ENCODE results near the gene CEND1. TPM values are rescaled to one million over a fixed set of nuclear protein-coding genes. Genes with fewer than 3 reads are reported as not detected.

Gene CEND1
- total RNA-seq, 4 donors from 2014 or later: not detected

DNA sequence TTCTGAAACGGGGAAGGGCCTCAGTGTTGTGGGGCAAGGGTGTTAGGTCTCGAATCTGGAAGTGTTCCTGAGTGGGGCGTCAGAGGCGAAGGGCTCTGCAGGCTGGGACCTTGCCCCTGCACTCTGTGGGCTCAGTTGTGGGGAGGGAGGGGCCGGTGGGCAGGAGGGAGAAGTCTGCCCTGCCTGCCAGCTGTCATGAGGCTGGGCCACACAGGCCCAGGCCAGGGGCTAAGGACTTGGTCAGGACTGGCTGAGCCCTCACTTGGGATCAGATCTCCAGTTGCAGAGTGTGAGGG, 38.0 kb upstream of the CEND1 start, which contains the start of gene CRACR2B:
CRACR2B (plus strand) TSS at position 23 of the 296 bp plus-strand sequence. CDS start 689 bp downstream, outside the sequence.
- Histone ChIP-seq H3K4me3 (peak within 1 kb of the TSS in 2 of 4 donors; percentile 43 to 49), H3K36me3 (peaks cover 0 to 31% (median 20%) of the 10 kb centered on the region in 3 donors), H3K9me3 (no peaks in the 10 kb centered on the region), H3K27me3 (peaks cover 0 to 59% of the 10 kb centered on the region in 2 donors), H3K4me1 (peaks cover 0 to 65% (median 44%) of the 10 kb centered on the region in 4 donors), H3K27ac (peak within 1 kb of the TSS in 3 of 4 donors; percentile 60 to 72 (median 65))
- 67 to 68% methylated on average over 5 of the region's 5 CpGs for WGBS, 2 donors
- TF ChIP-seq POLR2A (IDR thresholded peaks at IDR 0.05): no peak
- TF ChIP-seq EP300 (IDR thresholded peaks at IDR 0.05): no peak
- TF ChIP-seq, protein P1, sequence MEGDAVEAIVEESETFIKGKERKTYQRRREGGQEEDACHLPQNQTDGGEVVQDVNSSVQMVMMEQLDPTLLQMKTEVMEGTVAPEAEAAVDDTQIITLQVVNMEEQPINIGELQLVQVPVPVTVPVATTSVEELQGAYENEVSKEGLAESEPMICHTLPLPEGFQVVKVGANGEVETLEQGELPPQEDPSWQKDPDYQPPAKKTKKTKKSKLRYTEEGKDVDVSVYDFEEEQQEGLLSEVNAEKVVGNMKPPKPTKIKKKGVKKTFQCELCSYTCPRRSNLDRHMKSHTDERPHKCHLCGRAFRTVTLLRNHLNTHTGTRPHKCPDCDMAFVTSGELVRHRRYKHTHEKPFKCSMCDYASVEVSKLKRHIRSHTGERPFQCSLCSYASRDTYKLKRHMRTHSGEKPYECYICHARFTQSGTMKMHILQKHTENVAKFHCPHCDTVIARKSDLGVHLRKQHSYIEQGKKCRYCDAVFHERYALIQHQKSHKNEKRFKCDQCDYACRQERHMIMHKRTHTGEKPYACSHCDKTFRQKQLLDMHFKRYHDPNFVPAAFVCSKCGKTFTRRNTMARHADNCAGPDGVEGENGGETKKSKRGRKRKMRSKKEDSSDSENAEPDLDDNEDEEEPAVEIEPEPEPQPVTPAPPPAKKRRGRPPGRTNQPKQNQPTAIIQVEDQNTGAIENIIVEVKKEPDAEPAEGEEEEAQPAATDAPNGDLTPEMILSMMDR (IDR thresholded peaks at IDR 0.05): no peak
- no peak for DNase-seq (ENCODE audit: low spot score in 2 of 2)

DNA sequence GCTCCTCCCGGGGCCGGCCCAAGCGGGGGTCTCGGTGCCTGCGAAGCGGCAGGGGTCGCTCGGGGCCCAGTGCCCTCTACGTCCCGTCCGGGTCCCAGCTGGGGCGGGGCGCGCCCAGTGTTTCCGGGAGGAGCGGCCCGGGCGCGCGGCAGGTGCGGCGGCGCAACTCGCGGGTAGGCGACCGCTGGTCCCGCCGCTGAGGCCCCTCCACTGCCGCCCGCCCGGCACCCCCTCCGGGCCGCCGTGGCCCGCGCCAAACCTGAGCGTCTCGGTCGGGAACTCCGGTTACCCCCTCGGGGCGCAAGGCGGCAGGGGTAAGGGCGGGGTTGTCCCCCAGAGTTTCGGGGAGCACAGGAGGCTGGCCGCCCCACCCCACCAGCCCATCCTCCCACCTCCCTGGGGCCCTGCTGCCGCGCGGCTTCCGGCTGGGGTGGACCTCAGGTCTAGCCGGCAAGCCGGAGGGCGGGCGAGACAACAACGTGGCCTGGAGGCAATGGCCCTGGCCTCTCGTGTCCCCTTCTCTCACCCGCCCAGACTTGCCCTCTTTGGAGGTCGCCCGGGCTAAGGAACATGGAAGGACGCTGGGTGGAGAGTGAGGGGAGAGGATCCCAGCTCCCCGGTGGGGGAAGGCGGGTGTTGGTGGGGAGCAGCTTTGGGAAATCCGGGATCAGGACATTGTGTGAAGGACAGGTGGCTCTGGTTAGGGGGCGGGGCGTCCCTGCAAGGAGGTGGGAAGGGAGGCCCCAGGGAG, 37.4 kb upstream of the CEND1 start:
- Histone ChIP-seq H3K27ac (peak overlapping the region in 3 of 4 donors; percentile 43 to 72 (median 60)), H3K4me1 (peaks cover 0 to 66% (median 41%) of the 10 kb centered on the region in 4 donors)
- 24 to 29% methylated on average over 16 to 18 of the region's 66 CpGs for WGBS, 2 donors

DNA sequence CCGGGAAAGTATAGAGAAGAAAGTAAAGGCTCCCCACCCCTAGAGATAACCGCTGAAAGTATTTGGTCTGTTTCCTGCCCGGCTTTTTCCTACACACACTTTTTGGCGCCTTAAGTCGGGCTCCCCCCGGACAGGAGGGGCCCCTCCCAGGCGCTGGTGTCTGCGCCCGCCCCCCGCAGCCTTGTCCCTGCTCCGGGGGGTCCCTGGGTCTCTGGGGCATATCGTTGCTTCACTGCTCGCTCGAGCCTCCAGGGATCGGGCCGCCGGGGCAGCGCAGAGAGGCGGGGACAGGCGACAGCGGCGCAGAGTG, 36.9 kb upstream of the CEND1 start:
- Histone ChIP-seq H3K27me3 (peaks cover 0 to 59% of the 10 kb centered on the region in 2 donors), H3K9me3 (no peaks in the 10 kb centered on the region), H3K4me3 (peak overlapping the region in 2 of 4 donors; percentile 43 to 49), H3K27ac (peak overlapping the region in 2 of 4 donors; percentile 60 to 72), H3K4me1 (peaks cover 0 to 66% (median 42%) of the 10 kb centered on the region in 4 donors), H3K36me3 (peaks cover 0 to 42% (median 26%) of the 10 kb centered on the region in 3 donors)
- 2 to 21% methylated on average over 2 to 20 of the region's 22 CpGs for WGBS, 2 donors
- no peak for TF ChIP-seq POLR2A (IDR thresholded peaks at IDR 0.05)
- TF ChIP-seq, protein P1 (IDR thresholded peaks at IDR 0.05): no peak
- TF ChIP-seq EP300 (IDR thresholded peaks at IDR 0.05): no peak
- DNase-seq (ENCODE audit: low spot score in 2 of 2): no peak

More for the DNA sequence above, 37.4 kb upstream of the CEND1 start:
- TF ChIP-seq EP300 (IDR thresholded peaks at IDR 0.05): no peak
- no peak for TF ChIP-seq POLR2A (IDR thresholded peaks at IDR 0.05)
- TF ChIP-seq, protein P1 (IDR thresholded peaks at IDR 0.05): no peak
- Histone ChIP-seq H3K36me3 (peaks cover 0 to 36% (median 23%) of the 10 kb centered on the region in 3 donors), H3K27me3 (peaks cover 0 to 59% of the 10 kb centered on the region in 2 donors), H3K9me3 (no peaks in the 10 kb centered on the region), H3K4me3 (peak overlapping the region in 2 of 4 donors; percentile 43 to 49)
- no peak for DNase-seq (ENCODE audit: low spot score in 2 of 2)

DNA sequence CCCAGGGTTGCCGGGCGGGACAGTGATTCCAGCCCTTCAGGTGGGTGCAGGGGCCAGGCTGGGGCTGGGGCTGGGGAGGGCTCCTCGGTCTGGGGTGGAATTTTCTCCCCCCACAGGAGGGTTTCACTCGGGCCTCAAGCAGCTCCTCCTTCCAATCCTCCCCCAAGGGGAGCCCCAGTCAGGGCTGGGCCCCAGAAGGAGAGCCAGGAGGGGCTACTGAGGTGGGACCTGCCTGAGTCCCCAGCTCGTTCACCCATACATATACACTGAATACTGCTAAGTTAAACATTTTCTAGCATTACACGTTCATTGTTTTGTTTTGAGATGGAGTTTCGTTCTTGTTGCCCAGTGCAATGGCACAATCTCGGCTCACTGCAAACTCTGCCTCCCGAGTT, 36.3 kb upstream of the CEND1 start:
- Histone ChIP-seq H3K27ac (peak overlapping the region in 1 of 4 donors; percentile 72), H3K4me1 (peaks cover 0 to 66% (median 45%) of the 10 kb centered on the region in 4 donors)
- TF ChIP-seq POLR2A (IDR thresholded peaks at IDR 0.05) (no peak), EP300 (IDR thresholded peaks at IDR 0.05) (no peak)
- TF ChIP-seq, protein P1 (IDR thresholded peaks at IDR 0.05): no peak

More for the DNA sequence above, 36.3 kb upstream of the CEND1 start:
- 79 to 82% methylated on average over 9 of the region's 9 CpGs for WGBS, 2 donors
- Histone ChIP-seq H3K4me3 (no peak overlapping the region), H3K9me3 (no peaks in the 10 kb centered on the region), H3K27me3 (peaks cover 0 to 55% of the 10 kb centered on the region in 2 donors), H3K36me3 (peaks cover 0 to 46% (median 26%) of the 10 kb centered on the region in 3 donors)
- no peak for DNase-seq (ENCODE audit: low spot score in 2 of 2)

Data from tibial nerve (tissue), 4 donors.